Gastroesophageal sphincter (tissue), 3 donors: Measurements from ENCODE around the gene FAM118A.

ENCODE experiments used
- POLR2A ChIP-seq, 2 donors: fragments of 450-650 bp; IDR thresholded peaks; one replicate each; pipeline ENCODE4 v1.6.1; 2017; ENCODE audit warnings: antibody characterized with exemption in 2 of 2, mild to moderate bottlenecking in 2 of 2, moderate library complexity in 1 of 2
- POLR2AphosphoS5 ChIP-seq: sonication (generic); formaldehyde crosslinking; IDR thresholded peaks from one replicate; pipeline ENCODE4 v1.6.1; 2017; ENCODE audit warnings: antibody characterized with exemption
- TF ChIP-seq, protein P1 (sequence below), 4 experiments: fragments of 200-600 bp in 2 of 4; fragments of 450-650 bp in 2 of 4; sonication (generic) in 1 of 4; IDR thresholded peaks; one replicate each; pipeline ENCODE4 v1.5.1; 2017 to 2019; ENCODE audit warnings: antibody characterized with exemption in 4 of 4, mild to moderate bottlenecking in 2 of 4, moderate library complexity in 2 of 4

DNA sequence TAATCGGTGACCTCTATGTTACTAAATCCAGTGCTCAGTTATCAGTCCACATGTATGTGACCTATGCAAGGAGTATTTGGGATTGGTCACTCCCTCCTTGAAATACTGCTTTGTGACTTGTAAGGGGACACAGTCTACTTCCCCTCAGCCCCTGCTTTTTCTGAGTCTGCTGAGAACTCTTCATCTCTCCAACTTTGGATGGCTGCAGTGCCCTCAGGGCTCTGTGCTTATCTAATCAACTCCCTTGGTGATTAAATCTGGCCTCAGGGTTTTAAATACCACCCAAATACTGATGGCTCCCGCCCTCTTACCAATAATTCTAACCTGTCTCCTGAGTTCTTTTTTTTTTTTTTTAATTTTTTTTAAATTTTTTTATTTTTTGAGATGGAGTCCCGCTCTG lies 40.2 kb downstream of the FAM118A start:
- TF ChIP-seq POLR2A (IDR thresholded peaks at IDR 0.05) (no peak), POLR2AphosphoS5 (no peak)
- TF ChIP-seq, protein P1, sequence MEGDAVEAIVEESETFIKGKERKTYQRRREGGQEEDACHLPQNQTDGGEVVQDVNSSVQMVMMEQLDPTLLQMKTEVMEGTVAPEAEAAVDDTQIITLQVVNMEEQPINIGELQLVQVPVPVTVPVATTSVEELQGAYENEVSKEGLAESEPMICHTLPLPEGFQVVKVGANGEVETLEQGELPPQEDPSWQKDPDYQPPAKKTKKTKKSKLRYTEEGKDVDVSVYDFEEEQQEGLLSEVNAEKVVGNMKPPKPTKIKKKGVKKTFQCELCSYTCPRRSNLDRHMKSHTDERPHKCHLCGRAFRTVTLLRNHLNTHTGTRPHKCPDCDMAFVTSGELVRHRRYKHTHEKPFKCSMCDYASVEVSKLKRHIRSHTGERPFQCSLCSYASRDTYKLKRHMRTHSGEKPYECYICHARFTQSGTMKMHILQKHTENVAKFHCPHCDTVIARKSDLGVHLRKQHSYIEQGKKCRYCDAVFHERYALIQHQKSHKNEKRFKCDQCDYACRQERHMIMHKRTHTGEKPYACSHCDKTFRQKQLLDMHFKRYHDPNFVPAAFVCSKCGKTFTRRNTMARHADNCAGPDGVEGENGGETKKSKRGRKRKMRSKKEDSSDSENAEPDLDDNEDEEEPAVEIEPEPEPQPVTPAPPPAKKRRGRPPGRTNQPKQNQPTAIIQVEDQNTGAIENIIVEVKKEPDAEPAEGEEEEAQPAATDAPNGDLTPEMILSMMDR (IDR thresholded peaks at IDR 0.05), result no peak
